BE2C (cell line): ENCODE results near the gene HLX.

ENCODE experiments used
- DNase-seq: peaks from one replicate; pipeline ENCODE4 v3.0.0-alpha.2; 2020
- H3K27me3 ChIP-seq: fragments of 250-450 bp; sonication (Bioruptor Pico); 2 replicates; pipeline ENCODE4 v1.5.1; 2020; ENCODE audit warnings: mild to moderate bottlenecking
- H3K36me3 ChIP-seq: fragments of 250-450 bp; sonication (Bioruptor Pico); 2 replicates; pipeline ENCODE4 v1.5.1; 2020; ENCODE audit warnings: mild to moderate bottlenecking
- H3K4me1 ChIP-seq: fragments of 250-450 bp; sonication (Bioruptor Pico); 2 replicates; pipeline ENCODE4 v1.5.1; 2020
- H3K4me3 ChIP-seq: 2 replicates; pipeline ENCODE4 v1.5.1; 2011; ENCODE audit warnings: low read depth, low read length
- H3K9me3 ChIP-seq: fragments of 250-450 bp; sonication (Bioruptor Pico); 2 replicates; pipeline ENCODE4 v1.5.1; 2020
- CTCF ChIP-seq: IDR thresholded peaks from 2 replicates; pipeline ENCODE4 v1.5.1; 2012; ENCODE audit warnings: mild to moderate bottlenecking, low read depth, low read length

Gene HLX

GRCh38 chr1:220886470-220887201 is 7.4 kb downstream of the HLX start:
- peaks cover 5% of the 10 kb centered on the region; the same call in 1 of the 2 replicates for H3K27me3 ChIP-seq
- H3K36me3 ChIP-seq: peaks cover 15% of the 10 kb centered on the region
- no peaks in the 10 kb centered on the region for H3K4me1 ChIP-seq
- no peak overlapping the region for H3K4me3 ChIP-seq
- no peak for DNase-seq
- no peaks in the 10 kb centered on the region for H3K9me3 ChIP-seq
- TF ChIP-seq CTCF: no peak

GRCh38 chr1:220887202-220887519 is 7.9 kb downstream of the HLX start:
- DNase-seq: no peak
- H3K36me3 ChIP-seq: peaks cover 10% of the 10 kb centered on the region
- H3K27me3 ChIP-seq: peaks cover 5% of the 10 kb centered on the region; the same call in 1 of the 2 replicates
- no peaks in the 10 kb centered on the region for H3K4me1 ChIP-seq
- peak overlapping the region; percentile 54; the same call in 1 of the 2 replicates for H3K4me3 ChIP-seq
- no peak for TF ChIP-seq CTCF
- H3K9me3 ChIP-seq: no peaks in the 10 kb centered on the region

GRCh38 chr1:220887520-220888416 is 8.5 kb downstream of the HLX start:
- peaks cover 5% of the 10 kb centered on the region; the same call in 1 of the 2 replicates for H3K27me3 ChIP-seq
- no peak for TF ChIP-seq CTCF
- H3K36me3 ChIP-seq: peaks cover 8% of the 10 kb centered on the region
- H3K4me1 ChIP-seq: no peaks in the 10 kb centered on the region
- no peaks in the 10 kb centered on the region for H3K9me3 ChIP-seq
- peak overlapping the region; percentile 54 for H3K4me3 ChIP-seq
- peak; percentile 36 for DNase-seq

GRCh38 chr1:220888417-220888986 is 9.3 kb downstream of the HLX start:
- no peak for TF ChIP-seq CTCF
- H3K4me3 ChIP-seq: no peak overlapping the region; the same call in 1 of the 2 replicates

GRCh38 chr1:220889333-220889732 is 10.1 kb downstream of the HLX start:
- no peak for DNase-seq
- H3K4me3 ChIP-seq: no peak overlapping the region
- no peaks in the 10 kb centered on the region for H3K4me1 ChIP-seq
- no peaks in the 10 kb centered on the region for H3K9me3 ChIP-seq
- no peak for TF ChIP-seq CTCF
- peaks cover 4% of the 10 kb centered on the region for H3K36me3 ChIP-seq
- H3K27me3 ChIP-seq: peaks cover 5% of the 10 kb centered on the region; the same call in 1 of the 2 replicates

More at GRCh38 chr1:220888417-220888986, 9.3 kb downstream of the HLX start:
- Histone ChIP-seq H3K36me3 (peaks cover 8% of the 10 kb centered on the region), H3K4me1 (no peaks in the 10 kb centered on the region), H3K27me3 (peaks cover 5% of the 10 kb centered on the region; the same call in 1 of the 2 replicates), H3K9me3 (no peaks in the 10 kb centered on the region)
- no peak for DNase-seq
